Activated CD8-positive, alpha-beta memory T cell treated with anti-CD3 and anti-CD28 coated beads, Interleukin-2, amount 50 U/mL, for 48 hours (primary cell): ENCODE results near the gene CRISP1.
"Not testable (repeated sequence)": the region's sequence is repeated elsewhere in the genome, so short reads cannot be mapped to it uniquely, and the experiment has no call there.

ENCODE experiments used
- DNase-seq: peaks from one replicate; pipeline ENCODE4 v3.0.0-alpha.2; 2020

CRISP1 gene, protein sequence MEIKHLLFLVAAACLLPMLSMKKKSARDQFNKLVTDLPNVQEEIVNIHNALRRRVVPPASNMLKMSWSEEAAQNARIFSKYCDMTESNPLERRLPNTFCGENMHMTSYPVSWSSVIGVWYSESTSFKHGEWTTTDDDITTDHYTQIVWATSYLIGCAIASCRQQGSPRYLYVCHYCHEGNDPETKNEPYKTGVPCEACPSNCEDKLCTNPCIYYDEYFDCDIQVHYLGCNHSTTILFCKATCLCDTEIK

DNA sequence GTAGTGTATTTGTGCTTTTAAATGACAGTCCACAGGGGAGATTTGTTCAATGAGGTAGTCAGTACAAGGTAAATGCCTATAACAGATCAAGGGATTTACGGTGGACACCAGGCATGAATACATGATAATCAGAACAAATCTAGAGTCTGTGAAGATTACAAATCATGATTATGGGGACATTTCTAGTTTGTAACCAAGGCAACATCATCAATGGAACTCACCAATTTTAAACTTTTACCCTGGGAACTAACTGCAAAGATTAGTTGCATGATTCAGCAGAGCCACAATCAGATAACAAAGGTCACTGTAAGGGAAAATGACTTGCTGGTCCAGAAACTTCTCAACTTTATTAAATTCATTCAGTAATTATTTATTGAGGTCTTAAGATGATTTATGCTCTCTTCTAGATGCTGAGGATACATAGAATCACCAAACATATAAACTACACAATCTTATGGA, at the start of gene CRISP1:
Gene CRISP1, minus strand, starts transcription at position 51 of the 459 bp plus-strand sequence. CDS start 9,135 bp downstream, outside the sequence.
- no peak for DNase-seq

DNA sequence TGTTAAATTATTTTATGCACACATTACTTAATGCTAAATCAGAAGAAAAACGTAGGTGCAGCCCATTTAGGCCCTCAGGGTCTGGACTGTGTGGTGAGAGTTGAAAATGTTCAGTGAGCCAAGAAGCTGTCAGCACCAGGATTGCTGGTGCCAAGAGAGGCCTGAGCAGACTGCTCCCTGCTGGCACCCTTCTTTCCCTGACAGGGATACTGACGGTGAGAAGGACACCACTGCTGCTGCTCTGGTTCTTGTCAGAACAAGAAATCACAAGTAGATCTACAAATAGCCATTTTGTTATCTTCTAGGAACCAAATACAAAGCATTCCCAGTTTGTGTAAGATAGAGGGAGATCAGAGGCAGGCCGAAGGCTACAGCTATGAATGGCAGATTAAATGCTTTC, 48.7 kb upstream of the CRISP1 start:
- DNase-seq: no peak

DNA sequence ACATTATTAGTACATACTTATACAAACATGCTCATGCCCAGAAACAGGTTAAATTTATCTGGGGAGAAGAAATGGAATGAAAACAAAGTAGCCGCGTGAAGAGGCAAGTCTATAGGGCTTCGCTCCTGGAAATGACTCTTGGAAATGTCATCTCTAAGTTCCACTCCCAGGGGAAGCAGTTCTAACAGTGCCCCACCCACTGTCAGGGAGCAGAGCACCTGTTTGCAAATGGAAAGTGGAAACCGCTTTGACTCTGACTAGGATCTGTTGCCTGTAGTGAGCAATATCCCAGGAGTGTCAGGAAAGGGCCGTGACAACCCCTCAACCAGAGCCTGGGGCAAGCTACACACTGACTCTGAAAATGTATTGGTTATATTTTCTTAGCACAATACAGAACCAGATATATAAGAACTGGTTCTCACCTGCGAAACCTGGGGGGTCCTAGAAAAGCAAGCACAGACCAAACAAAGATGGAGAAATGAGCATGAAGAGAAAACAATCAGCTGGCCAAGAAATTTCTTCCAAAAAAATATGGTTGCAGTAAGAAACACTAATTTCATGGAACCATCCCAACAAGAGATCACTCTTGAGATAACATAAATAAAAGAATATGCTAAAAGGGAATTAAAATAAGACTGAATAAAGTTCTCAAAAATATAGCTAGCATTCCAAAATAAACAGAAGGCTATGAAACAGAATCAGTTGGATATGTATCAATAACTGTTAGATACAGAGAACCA, 47.5 kb upstream of the CRISP1 start:
- DNase-seq: no peak

DNA sequence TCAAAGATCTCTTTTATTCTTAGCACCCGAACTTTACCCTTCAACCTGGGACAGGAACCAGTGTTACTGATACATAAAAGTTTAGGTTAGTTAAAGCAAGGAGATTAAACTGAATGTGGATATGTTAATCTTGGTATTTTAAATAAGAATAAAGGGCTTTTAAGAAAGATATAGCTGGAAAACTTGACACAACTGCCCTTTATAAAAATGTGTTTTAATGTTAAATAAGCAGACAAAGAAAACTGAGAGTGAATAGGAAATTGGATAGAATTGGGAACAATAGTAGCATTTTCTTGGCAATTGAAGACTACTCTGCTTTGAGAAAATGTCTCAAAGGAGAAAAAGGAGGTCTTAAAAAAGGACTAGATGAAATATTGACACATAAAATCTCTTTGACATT, 45.9 kb upstream of the CRISP1 start:
- DNase-seq: no peak

DNA sequence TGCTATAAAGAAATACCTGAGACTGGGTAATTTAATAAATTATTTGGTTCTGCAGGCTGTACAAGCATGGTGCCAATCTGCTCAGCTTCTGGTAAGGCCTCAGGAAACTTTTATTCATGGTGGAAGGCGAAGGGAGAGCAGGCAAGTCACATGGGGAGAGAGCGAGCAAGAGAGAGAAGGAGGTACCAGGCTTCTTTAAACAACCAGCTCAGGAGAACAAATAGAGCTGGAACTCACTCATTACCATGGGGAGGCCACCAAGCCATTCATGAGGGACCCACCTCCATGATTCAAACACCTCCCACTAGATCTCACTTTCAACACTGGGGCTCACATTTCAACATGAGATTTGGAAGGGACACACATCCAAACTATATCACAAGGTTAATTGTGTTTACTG, 44.9 kb upstream of the CRISP1 start:
- no peak for DNase-seq

DNA sequence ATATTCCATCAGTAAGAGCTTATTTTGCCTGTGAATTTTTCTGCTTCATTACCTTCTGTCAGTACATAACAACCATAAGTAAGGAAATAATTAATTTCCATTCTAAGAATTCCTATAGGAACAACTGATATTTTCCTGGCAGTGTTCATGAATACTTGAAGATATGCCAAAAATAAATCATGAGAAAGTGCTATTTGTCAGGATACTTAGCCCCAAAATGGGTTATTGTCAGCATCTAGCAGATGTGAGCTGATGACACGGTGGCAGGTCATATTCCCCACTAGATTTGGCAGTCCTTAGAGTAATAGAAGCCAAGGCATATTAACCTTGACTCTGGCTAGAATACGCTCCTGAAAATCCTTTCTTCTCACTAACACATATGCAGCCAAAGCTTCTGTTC, 43.2 kb upstream of the CRISP1 start:
- DNase-seq: no peak

DNA sequence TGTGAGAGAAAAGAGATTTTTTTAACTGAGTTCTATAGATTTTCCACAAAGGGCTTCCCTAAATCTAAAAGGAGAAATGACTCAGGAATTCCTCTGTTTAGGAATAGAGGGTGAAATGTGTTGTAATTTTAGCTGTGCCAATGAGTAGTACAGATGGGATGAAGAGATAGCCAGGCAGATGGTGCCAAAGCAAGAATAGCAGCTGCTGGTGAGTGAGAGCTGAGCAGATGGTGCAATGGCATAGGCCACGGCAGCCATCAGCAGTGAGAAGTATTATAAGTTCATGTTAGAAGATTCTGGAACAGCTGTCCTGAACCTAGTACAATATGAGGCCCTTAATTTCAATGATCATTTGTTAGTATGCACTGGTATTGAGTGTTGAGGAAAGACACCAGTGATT, 40.2 kb upstream of the CRISP1 start:
- no peak for DNase-seq

DNA sequence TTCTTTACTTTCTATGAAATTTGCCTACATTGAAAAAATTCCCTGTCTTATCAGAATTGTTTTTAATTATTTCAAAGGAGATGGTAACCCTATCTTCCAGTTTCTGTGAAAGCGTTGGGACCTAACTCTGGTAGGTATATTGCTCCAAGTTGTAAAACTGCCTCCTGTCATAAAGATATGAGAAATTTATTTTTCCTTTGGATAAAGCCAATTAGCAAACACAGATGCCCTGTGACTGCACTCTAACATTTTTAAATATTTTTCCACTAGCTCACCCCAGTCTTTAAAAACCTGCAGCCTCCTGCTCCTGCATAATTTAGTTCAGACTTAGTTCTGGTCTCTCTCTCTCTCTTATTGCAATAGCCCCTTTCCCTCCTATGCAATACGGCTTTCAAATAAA, 39.0 kb upstream of the CRISP1 start:
- no peak for DNase-seq

DNA sequence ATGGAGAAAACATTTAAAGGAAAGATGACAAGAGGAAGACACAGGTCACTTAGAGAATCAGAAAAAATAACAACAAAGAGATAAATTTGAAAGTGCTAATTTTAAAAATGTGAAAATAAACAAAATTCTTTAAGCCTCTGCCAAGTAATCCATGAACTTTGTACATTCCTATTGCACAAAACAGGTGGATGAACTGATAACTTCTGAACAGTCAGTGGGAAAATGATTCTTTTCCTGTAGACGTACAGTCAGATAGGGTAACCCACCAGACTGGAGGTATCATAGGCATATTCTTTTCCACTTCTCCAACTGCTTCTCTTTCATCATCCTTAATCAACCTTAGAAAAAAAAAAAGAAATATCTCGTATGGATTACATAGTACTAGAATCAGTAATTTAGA, 36.5 kb upstream of the CRISP1 start:
- no peak for DNase-seq

DNA sequence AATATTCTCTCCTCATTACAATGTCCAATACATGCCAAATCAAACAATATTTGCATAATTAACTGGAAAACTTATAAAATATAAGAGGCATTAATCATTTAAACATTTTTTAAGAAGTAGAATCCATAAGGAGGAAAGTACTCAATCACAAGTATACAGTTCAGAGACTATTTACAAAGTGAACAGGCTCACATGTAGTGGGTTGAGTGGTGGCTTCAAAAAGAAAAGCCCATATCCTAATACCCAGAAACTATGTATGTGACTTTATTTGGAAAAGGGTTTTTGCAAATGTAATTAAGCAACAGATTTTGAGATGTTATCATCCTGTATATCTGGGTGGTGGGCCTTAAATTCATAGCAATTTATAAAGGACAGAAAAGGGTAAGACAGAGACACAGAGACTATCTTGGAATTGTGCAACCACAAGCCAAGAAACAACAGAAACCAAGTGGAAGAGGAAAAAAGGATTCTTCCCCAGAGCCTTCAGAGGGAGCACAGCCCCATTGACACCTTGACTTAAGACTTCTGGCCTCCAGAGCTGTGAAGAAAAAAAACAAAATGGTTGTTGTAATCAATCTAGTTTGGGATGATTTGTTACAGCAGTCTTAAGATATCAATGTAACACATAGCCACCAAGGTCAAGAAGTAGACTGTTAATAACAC, 32.7 kb upstream of the CRISP1 start:
- no peak for DNase-seq

DNA sequence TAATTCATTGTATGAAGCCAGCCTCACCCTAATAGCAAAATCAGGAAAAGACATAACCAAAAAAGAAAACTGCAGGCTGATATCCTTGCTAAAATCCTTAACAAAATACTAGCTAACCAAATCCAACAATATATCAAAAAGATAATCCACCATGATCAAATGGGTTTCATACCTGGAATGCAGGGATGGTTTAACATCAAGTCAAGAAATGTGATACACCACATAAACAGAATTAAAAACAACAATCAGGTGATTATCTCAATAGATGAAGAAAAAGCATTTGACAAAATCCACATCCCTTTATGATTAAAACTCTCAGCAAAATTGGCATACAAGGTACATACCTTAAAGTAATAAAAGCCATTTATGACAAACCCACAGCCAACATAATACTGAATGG, 29.2 kb upstream of the CRISP1 start:
- DNase-seq: not testable (repeated sequence)

DNA sequence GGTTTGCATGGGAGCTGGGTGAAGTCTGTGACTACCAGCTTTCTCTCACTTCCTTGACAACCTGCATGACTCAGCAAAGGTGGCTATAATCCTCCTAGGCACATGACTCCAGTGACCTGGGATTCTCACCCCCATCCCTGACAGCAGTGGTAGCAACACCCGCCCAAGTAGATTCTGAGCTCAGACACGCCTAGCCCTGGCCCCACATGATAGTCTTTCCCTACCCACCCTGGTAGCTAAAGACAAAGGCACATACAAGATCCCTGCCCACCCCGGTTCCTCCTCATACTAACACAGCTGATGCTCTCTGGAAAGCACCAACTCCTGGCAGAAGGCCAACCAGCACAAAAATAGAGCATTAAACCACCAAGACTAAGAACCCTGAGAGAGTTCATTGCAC, 25.9 kb upstream of the CRISP1 start:
- DNase-seq: no peak

DNA sequence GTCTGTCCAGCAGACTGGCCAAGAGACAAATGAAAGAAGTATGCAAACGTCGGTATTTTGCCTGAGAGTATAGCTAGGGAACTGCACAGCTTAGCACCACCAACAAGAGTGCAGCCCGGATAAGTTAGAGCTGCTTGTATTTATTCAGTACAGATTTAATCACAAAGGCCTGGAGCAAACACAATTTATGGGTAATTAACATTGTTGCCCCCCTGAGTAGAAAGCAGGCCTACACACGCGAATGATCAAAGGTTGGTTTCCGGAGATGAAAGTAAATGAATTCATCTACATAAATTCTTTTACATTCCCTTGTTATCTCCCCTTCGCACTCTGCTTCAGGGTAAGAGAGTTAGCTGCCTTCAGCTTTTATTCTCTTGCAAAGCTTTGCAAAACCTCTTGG, 24.7 kb upstream of the CRISP1 start:
- DNase-seq: no peak

DNA sequence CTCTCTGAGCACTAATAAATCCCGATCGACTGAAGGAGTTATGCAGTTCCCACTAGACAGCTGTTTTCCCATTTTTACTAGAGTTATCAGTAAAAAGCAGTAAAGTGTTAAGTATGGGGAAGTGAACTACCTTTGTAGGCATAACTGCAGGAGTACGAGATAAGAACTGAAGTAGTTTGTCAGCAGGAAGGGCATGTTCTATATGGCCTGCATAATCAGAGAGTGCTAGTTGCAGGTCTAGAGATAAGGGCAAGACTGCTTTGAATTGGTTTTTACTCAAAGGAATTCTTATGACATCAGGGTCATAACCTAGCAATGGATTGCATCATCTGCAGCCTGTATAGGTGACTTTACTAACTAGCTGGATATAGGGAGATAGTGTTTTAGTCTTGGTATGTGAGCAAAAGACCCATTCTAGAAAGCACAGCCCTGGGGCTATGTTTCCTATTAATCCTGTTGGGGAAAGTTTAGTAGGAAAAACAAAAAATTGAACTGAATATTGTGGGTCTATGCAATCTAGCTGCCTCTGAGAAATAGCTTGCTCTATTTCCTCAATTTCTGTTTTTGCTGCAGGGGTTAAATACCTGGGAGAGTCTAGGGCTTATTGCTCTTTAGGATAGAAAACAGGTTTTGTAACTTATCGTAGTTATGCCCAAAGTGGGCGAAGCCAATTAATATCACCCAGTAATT, 22.6 kb upstream of the CRISP1 start:
- DNase-seq: no peak

DNA sequence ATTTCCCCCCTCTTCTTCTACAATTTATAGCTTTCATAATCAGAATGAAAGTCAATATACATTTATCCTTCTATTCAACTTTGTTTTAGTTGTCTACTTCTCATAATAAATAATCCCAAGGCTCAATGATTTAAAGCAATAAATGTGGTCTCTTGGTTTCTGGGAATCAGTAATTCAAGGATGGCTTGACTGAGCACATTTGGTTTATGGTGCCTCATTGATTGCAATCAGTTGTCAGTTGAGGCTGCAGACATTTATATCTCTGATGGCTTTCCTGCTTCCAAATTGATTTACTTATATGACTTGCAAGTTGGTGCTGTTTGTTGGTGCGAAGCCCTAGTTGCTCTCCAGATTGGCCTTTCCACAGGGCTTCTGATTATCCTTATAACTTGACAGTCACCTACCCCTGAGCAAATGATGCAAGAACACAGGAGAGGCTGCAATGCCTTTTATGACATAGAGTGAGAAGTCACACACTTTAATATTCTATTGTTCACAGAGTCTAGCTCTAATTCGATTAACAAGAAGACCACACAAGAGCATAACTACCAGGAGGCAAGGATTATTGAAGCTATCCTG, 2.7 kb upstream of the CRISP1 start:
- no peak for DNase-seq

DNA sequence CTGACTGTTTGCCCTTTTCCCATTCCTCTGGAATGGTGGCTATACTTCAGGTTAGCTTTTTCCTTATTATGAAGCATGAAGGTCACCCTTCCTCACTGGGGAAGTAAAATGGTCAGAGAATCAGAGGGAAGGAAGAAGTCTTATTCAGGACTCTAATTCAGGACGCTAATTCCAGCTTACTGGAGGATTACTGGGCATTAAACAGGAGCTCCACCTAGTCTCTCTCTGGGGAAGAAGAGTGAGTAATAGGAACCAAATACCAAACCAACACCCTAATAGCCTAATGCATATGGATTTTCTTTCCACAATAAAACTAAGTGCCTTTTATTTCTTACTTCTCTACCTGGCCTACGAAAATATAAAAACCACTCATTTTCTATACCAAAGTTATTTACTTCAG, 10.1 kb downstream of the CRISP1 start:
- DNase-seq: no peak

DNA sequence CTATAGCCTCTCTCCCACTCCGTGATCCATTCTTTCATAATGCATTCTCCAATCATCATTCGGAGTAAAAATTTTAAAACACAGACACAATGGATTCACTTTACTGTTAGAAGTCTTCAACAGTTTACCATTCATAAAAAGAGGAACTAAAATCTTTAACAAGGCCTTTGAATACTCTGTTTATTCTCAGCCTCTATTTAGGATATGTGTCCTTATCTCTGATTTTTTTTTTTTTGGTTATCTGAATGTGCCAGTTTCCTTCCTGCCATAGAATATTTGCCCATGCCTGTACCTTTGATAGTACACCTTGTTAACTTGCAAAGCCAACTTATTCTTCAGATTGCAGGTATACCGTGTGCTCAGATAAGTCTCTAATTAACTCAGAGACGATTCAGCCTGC, 11.1 kb downstream of the CRISP1 start:
- DNase-seq: no peak

DNA sequence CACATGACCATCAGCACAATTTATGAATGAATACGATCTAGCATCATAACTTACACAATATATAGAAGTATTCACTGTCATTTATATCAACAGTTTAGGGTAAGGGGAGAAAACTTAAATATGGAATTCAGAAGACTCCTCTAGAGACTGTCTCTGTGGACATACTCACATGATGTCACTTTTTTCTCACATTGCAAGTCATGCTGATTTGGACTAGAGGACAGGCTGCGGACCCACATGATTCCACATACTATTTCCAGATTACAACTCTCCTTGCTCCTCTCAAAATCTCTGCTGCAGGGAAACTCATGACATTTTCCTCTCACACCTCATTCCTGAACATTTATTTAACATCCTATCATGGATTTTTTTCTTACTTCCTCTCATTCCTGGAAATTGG, 13.4 kb downstream of the CRISP1 start:
- DNase-seq: no peak

DNA sequence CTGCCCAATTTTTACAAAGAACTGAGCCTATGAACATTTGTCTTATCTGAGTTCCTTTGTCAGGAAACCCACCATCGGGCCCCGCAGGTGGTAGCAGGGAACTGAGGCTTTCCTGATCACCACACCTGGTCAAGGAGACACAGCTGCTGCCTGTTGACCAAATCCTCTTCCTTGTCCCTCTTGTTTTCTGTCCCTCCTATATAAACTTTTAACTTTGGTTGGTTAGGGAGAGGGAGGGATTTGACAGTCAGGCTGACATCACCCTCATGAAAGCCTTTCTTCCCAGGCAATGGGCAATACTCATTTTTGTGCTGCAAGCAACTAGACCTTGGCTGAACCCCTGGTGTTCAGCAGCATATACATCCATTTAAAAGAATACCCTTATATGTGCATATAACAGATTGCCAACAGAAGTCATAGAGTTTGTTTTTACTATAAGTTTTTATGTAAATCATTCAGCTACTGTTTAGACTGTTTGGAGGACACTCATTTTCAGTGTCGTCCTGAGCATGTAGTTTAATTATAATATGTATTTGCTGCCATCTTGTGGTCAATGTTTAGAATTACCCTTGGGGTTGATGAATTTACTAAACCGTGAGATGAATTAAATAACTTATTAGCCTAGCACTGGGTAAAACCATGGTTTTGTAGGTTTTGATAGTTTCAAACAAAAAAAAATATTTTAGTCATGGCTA, 17.0 kb downstream of the CRISP1 start:
- no peak for DNase-seq

DNA sequence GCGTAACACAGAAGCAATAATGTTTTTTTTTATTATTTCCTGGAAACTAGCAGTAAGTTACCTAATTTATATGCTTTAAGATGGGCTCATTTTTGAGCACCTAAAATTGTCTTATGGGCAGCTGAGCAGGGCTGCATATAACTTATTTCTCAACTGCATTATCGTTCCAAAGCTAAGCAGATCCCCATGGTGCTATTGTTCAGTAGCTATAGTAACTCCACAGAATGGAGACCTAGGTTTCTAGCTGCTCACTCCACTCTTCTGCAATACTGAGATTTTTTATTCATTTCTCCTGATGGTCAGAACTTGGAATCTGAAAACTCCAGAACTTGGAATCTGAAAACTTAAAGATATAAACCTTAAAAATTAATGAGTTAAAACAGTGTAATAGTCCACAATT, 18.7 kb downstream of the CRISP1 start:
- no peak for DNase-seq

DNA sequence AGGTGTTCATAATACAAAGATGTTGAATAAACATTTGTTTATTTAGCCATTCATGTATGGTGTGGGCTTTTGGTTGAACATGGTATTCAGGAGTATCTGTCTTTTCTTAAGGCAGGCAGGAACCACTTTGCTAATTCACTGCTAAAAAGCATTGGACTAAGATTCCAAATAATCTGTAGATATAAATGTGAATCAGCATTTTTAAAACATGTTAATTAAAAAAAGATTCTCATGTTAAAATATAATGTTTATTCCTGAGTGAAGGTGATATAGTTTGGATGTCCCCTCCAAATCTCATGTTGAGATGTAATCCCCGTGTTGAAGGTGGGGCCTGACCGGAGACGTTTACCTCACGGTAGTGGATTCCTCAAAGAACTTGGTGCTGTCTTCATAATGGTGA, 19.3 kb downstream of the CRISP1 start:
- DNase-seq: no peak

DNA sequence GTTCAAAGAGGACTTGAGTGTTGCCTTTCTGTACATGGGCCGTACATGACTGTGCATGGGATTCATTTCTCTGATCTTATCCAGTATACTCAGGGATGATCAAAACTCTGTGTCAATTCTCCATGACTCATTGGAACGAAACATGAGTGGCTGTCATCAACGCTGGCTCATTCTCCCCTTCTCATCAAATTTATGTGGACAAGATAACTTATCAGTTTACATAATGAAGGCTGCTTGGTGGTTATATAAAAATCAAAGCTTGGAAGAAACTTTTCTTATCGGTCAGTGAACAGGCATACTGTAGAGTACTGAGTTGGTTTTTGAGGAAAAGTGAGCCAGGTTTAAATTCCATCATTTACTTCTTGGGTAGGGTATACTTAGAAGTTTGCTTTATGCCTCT, 24.9 kb downstream of the CRISP1 start:
- DNase-seq: no peak

DNA sequence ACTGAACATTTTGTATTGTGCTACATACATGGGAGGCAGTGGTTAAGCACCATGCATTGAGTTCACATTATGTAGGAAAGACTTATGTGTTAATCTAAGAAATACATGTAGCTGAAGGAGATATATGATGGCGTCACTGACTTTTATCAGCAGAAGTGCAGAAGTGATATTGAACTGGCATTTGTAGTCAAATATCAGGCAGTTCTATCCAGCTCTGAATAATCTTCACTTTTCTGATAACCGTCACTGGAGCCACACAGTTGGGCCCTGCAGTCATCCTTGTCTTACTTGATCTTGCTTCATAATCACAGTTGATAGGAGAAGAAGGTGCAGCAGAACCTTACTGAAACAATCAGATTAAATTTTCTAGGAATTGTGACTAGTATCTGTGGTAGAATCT, 26.4 kb downstream of the CRISP1 start:
- no peak for DNase-seq
